ENCODE measurements around the gene PPP6R3.

DNA sequence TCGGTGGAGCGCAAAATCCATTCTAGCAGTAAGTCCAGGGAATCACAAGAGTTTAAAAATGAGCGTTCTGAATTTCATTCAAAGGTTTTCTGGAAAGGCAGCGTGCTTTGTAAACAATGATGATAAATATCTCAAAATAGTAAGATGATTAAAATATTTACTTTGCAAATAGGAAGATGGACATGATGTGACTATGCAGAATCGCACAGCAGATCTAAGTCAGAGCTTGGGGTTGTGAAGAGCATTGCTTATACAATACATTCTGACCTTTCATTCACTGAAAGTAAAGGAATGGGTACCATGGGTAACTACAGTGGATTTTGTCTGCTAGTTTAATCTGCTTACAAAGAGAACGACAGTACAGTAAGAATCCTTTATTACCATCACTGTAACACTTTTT lies 77.5 kb downstream of the PPP6R3 start:
- TF ChIP-seq, protein P1, sequence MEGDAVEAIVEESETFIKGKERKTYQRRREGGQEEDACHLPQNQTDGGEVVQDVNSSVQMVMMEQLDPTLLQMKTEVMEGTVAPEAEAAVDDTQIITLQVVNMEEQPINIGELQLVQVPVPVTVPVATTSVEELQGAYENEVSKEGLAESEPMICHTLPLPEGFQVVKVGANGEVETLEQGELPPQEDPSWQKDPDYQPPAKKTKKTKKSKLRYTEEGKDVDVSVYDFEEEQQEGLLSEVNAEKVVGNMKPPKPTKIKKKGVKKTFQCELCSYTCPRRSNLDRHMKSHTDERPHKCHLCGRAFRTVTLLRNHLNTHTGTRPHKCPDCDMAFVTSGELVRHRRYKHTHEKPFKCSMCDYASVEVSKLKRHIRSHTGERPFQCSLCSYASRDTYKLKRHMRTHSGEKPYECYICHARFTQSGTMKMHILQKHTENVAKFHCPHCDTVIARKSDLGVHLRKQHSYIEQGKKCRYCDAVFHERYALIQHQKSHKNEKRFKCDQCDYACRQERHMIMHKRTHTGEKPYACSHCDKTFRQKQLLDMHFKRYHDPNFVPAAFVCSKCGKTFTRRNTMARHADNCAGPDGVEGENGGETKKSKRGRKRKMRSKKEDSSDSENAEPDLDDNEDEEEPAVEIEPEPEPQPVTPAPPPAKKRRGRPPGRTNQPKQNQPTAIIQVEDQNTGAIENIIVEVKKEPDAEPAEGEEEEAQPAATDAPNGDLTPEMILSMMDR (IDR thresholded peaks at IDR 0.05; ENCODE audit: poor library complexity, severe bottlenecking), result no peak
- no peak for TF ChIP-seq TAF1 (IDR thresholded peaks at IDR 0.05; ENCODE audit: low read depth)
- no peak for TF ChIP-seq EZH2 (IDR thresholded peaks at IDR 0.05; ENCODE audit: borderline replicate concordance, insufficient read depth, low read length, poor library complexity, severe bottlenecking)
- TF ChIP-seq POLR2AphosphoS5 (IDR thresholded peaks at IDR 0.05), result no peak
- no peak for TF ChIP-seq EP300 (conservative IDR thresholded peaks at IDR 0.05; ENCODE audit: poor library complexity, severe bottlenecking)
- TF ChIP-seq MXI1 (conservative IDR thresholded peaks at IDR 0.05; ENCODE audit: poor library complexity, severe bottlenecking), result no peak

All from neural cell (in vitro differentiated cells).